SHP77 treated with DMSO at 0.1 percent for 48 hours (cell line): ENCODE results near the gene C19orf38.
"Not testable (repeated sequence)": the region's sequence is repeated elsewhere in the genome, so short reads cannot be mapped to it uniquely, and the experiment has no call there.

Experiments
- DNase-seq: peaks from one replicate; lab custom pipeline; 2025; lab: John Stamatoyannopoulos, UW

The C19orf38 gene

DNA sequence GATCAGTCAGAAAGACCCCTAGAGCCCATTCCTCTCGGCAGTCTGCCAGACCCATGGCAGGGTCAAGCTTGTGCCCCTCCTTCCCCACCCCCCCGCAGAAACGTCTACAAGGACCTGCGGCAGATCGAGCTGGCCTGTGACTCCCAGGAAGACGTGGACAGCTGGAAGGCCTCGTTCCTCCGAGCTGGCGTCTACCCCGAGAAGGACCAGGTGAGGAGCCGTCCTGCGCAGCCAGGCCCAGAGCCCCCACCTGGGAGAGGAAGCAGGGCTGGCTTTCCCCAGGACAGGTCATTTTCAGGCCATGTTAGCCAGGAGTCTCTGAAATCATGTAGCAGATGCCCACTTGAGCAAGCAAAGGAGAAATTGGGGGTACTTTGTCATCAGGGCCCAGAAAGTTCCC, 24.5 kb upstream of the C19orf38 start:
- DNase-seq, result no peak

DNA sequence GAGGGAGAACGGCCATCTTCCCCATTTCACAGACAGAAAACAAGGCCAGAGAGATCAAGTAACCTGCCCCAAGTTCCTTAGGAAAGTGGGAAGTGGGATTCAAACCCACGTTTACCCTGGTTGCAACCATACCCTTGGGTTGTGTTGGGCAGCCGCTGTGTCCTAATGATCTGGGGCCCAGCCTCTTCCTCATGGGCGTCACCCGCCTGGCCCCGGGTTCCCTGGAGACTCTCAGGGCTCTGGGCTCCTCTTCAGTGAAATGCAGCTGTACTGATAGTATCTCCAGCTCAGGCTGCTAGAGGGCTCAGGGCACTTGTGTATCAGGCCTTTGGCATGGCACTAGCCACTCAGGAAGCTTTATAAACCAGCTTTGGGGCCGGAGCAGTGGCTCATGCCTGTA, 22.0 kb upstream of the C19orf38 start:
- DNase-seq, result no peak

DNA sequence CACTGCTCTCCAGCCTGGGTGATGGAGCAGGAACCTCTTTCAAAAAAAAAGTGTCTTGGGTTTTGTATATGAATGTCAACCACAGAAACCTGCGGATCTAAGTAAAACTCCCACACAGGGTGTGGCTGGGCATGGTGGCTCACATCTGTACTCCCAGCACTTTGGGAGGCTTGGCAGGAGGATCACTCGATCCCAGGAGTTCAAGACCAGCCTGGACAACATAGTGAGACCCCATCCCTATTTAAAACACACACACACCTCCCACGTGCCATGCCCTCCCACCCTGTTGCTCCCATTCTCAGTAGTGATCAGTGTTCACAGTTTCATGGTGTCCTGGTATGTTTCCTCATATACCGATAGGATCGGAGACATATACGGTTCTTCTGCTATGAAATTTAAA, 21.4 kb upstream of the C19orf38 start:
- no peak for DNase-seq

DNA sequence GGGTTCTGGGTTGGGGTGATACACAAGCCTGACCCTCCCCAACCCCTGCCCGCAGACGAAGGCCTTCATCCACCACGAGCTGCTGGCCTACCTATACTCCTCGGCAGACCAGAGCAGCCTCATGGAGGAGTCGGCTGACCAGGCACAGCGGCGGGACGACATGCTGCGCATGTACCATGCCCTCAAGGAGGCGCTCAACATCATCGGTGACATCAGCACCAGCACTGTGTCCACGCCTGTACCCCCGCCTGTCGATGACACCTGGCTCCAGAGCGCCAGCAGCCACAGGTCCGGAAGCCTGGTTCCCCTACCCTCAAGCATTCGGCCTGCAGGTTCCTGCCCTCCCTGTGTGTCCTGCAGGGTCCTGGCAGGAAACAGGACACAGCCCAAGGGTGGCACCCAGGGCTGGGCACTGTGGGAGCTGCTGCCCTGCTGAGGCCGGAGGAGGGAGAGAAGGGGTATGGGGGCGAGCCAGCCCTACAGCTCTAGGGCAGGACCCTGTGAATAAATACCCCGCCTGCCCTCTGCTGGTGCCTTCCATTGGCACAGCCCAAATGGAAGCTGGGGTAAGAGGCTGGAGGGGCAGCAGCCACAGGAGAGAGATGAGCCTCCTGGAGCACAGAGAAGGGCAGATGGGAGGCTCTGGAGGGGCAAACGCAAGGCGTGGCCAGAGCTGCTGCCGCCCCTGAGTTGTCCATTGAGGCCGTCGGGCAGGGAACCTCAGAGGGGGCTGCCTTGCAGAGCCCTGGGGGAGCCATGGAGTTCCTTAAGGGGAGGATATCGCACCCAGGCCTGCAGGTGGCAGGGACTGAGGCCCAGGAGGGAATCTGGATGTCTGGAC, 19.0 kb upstream of the C19orf38 start:
- no peak for DNase-seq

DNA sequence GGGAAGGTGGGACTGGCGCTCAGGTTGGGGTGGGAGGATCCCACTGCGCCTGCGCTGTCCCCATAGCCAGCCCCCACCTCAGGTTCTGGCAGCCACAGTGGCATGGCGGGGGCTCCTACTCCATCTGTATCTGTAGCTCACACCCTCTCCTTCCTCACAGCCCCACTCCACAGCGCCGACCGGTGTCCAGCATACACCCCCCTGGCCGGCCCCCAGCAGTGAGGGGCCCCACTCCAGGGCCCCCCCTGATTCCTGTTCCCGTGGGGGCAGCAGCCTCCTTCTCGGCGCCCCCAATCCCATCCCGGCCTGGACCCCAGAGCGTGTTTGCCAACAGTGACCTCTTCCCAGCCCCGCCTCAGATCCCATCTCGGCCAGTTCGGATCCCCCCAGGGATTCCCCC, 18.2 kb upstream of the C19orf38 start:
- DNase-seq, result no peak

DNA sequence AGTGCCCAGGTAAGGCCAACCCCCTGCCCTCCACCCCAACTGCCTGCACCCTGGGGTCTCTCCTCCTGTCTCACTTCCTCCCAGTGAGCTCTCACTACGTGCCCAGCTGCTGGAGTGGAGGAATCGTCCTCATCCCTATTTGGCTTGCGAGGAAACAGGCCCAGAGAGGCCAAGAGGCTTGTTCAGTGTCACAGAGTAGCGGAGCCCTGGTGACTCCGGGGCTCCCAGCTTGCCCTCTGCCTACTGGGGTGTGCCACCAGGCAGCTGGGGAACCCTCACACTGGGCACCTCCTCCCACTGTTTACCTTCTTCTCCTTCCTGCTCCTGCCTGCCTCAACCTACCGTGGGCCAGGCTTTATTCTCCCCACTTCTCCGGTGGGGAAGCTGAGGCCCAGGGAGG, 17.8 kb upstream of the C19orf38 start:
- no peak for DNase-seq

DNA sequence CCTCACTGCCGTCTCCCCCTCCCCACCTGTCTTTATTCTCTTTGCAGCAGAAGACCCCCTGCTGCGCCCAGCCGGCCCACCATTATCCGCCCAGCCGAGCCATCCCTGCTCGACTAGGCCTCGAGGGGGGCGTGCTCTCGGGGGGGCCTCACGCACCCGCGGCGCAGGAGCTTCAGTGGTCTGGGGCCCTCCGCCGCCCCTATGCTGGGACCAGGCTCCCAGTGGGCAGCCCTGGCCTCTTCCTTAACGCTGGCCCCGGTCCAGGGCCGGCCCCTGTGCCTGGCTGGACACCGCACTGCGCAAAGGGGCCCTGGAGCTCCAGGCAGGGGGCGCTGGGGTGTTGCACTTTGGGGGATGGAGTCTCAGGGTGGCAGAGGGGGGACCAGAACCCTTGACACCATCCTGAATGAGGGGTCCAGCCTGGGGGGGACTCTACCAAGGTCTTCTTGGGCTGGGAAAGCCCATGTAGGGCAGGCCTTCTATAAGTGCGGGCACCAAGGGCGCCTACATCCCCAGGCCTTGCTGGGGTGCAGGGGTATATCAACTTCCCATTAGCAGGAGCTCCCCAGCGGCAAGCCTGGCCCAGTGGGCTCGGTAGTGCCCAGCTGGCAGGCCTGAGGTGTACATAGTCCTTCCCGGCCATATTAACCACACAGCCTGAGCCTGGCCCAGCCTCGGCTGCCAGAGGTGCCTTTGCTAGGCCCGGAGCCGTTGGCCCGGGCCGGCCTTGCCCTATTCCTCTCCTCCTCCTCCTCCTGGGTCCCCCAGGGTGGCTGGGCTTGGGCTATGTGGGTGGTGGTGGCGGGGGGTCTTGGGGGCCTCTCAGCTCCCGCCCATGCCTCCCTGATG, 17.1 kb upstream of the C19orf38 start:
- DNase-seq, result no peak

DNA sequence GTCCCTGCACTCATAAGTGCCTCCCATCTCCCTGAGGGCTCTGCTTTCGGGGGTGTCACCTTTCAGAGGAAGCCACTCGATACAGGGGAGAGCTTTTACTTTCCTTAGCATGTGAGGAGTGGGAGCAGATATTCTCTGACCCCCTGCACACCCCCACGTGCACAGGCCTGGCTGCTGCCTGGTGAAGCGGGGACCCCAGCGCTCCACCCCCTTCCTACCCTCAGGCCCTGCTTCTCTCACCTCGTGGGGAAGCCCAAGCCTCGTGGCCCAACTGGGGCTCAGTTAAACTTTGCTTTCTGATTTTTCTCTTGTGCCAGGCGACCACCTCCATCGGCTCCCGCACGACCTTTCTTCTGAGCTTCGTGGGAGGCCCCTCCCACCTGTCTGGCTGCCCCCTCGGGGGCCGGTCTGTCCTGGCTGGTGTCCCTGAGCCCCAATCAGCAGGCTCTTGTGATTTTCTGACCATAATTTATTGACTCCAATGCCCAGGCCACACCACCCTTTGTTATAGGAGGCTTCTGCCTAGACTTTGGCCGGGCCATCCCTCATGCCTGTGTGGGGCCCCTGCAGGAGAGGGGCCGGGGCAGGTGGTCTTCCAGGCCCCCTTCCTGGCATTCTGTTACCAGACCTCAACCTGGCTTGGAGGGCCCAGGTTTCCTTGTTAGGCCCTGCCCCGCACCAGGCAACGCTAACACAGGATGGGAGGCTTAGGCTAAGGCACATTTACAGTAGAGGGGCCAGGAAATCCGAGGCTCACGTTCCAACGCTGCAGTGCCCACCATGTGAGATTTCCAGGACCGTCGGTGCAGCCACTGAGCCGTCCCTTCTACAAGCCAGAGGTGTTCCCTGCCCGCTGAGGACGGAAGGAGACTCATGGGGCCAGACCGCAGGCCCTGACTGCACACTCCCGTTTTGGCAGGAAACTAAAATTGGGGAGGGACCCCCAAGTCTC, 16.0 kb upstream of the C19orf38 start:
- DNase-seq, result no peak

DNA sequence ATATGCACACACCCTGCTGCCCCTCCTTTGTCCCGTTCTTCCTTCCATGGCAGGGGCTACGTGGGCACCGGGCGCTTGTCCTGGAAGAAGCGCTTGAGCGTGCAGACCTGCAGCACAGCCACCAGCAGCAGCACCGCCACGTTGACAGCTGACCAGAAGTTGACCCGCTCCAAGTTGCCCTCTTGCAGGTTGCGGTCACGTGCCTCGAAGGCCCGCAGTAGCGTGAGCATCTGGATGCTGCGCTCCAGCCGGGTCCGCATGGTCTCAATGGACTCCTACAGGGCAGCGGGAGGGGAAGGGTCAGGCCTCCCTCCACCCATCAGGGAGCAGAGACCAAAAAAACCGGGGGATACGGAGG, 15.3 kb upstream of the C19orf38 start:
- DNase-seq, result no peak

DNA sequence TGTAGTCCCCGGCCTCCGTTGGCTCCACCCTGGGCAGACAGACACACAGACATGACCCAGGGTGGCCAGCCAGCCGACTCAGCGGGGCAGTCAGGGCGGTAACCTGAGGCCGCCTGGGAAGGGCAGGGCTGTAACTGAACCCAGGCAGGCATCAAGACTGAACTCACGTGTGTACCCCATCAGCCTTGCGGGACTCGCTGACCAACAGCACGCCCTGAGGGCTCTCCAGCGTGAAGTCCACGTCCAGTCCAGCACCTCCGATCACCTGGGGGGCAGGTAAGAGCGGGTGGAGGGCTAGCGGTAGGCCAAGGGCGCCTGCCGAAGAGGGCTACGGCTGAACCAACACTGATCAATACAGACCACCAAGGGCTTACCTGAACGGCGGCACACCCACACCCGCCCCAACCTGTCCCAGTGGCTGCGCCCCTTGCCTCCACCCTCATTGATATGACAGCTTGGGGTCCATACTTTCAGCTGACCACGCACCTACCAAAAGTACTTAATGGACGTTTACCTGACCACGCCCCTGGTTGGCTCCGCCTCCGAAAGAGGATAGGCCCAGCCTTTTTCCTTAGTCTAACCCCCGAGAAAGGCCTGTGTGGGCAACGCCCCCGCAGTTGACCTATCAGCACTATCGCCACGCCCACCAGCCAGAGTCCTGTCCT, 13.0 kb upstream of the C19orf38 start:
- peak; percentile 98 for DNase-seq

DNA sequence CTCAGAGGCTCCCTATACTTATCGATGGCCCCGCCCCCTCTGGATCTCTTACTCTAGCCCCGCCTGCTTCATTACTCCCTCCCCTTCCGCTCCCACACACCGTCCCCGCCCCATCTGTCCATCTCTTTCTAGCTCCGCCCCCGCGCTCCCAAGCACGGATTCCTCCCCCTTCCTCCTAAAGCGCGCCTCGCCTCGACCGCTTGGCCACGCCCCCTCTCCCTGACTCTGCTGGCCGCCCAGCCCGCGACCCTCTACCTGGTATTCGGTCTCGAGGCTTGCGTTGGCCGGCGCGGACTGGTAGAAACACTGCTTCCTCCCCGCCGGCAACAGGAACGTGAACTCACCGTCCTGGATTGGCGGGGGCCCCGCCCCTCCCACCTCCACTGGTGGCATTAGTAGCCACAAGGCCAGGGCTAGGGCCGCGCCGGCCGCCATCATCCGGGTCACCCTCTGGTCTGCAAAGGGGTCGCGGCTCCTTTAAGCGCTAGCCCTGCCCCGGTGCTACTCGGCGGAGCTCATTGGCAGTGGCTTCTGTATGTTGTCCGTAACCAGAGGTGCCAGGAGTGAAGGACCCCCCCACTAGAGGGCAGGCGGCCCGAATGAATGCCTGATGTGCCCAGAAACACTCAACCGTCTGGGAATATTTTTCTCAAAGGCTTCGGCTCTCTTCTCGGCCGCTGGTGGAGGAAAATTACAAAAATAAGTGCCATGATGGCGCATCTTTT, 12.3 kb upstream of the C19orf38 start, which contains the start of gene TMED1:
TSS of gene TMED1 (minus strand) at position 459 of the 725 bp plus-strand sequence. CDS start at position 438, 21 bp downstream.
- peak; percentile 91 for DNase-seq

DNA sequence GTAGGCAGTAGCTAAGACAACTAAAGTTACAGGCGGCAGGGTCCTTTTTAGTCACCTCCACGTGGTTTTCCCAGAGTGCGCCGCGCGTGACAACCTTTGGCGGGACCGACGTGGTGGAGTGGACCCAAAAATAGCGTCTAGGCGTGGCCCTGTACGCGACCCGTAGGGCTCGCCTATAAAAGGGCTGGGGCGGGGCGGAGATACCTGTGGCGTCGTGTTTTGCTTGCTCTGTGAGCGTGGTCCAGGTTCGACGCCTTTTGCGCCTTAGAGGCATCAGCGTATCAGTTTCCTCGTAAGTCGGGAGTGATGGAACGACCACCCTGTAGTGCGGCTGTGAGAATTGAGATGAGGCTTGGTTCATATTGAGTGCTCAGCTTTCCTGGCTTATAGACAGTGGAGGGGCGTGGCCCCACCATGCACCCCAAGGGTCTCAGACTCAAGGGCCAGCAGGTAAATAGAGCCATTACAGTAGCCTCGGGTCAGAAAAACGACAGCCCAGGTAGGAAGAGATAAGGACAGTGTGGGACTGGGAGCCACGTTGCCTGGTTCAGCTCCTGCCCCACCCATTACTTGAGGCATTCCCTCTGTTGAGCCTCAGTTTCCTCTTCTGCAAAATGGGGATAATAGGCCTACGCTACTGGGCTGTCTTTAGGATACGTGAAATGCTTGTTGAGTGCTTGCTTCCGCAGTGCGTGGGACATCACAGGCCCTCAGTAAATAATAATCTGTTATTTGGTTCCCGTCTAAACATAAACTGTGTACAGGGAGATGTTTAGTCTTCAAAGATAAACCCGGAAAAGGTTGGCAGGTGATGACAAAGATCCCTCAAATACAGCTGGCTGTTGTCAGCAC, 11.5 kb upstream of the C19orf38 start:
- DNase-seq, result peak; percentile 87

DNA sequence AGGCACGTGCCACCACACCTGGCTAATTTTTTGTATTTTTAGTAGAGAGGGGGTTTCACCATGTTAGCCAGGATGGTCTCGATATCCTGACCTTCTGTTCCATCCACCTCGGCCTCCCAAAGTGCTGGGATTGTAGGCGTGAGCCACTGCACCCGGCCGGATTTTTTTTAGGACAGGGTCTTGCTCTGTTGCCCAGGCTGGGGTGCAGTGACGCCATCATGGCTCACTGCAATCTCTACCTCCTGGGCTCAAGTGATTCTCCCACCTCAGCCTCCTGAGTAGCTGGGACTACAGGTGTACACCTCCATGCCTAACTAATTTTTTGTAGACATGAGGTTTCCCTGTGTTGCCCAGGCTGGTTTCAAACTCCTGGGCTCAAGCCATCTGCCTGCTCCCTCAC, 10.6 kb upstream of the C19orf38 start:
- not testable (repeated sequence) for DNase-seq

DNA sequence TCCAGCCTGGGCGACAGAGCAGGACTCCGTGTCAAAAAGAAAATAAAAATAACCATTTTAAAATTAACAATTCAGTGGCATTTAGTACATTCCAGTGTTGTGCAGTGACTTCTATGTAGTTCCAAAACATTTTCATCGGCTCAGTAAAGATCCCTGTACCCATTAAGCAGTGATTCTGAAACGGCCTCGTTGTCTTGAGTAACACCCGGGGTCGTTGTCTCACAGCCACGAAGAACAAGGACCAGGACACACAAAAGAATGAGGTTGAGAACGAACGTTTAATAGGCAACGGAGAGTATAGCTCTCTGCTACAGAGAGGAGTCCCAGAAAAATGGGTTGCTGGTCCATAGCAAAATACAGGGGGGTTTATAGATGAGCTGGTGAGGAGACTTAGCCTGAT, 9.8 kb upstream of the C19orf38 start:
- DNase-seq, result no peak

DNA sequence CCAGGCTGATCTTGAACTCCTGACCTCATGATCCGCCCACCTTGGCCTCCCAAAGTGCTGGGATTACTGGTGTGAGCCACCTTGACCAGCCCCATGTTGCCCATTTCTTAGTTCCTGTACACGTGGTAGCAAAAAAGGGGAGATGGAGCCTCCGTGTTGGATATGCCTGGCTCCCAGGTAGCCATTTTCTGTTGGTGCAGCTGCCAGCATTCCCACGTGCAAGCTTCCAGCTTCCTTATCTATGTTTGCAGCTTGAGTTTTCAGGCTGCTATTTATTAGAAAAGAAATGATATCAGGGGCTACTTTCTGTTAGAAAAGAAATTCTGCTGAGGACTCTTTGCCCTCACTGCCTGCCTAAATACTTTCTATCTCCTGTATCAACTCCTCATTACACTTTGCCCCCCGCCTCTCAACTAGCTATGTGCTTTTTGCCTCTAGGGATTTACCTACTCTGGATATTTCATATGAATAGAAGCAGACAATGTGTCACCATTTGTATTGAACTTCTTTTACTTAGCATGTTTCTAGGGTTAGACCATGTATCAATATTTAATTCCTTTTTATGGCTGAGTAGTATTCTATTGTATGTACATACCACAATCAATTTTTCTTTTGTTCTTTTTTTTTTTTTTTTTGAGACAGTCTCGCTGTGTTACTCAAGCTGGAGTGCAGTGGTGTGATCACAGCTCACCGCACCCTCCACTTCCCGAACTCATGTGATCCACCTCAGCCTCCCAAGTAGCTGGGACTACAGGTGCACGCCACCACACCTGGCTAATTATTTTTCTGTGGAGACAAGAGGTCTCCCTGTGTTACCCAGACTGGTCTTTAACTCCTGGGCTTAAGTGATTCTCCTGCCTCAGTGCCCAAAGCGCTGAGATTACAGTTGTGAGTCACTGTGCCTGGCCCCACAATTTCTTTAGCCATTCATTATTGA, 8.8 kb upstream of the C19orf38 start:
- no peak for DNase-seq

DNA sequence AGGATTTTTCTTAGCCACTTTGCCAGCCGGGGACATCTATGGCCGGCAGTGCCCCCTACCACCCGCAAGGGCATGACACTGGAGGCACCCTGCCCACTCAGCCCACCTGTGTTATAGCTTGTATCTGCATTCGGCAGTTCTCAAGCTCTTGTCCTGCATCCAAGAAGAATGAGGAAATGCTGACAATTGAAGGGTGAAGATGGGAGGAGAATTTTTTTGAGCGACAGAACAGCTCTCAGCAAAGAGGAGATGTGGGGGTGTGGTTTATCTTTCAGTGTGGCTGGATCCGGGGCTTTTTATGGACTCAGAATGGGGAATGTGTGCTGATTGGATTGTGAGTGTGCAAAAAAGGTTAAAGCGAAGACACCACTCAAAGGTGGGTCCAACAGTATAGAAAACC, 5.4 kb upstream of the C19orf38 start:
- no peak for DNase-seq

DNA sequence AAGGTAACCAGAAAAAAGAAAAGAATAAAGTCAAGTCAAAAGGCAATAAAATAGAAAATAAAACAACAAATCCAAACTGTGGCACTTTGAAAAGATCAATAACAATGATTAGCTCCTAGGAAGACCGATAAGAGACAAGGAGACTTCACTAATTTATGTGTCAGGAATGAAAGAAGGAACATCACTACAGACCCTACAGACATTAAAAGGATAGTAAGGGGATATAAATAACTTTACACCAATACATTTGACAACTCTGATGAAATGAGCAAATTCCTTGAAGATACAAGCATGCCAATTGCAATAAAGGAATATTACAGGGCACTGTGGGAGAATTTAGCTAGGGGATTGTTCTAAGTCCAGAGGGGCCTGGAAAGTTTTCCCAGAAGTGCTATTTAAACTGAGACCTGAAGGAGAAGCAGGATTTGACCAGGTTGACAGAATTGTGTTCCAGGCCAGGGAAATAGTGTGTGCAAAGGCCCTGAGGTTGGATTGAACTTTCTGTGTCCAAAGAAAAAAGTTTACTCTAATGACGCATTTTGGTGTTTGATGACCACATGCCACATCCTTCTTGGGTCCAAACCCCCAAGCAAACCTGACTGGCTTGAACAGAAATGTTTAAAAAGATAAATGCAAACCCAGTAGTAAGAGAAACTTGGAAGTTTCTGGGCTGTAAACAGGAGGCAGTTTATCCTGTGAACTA, 1.6 kb upstream of the C19orf38 start:
- no peak for DNase-seq

DNA sequence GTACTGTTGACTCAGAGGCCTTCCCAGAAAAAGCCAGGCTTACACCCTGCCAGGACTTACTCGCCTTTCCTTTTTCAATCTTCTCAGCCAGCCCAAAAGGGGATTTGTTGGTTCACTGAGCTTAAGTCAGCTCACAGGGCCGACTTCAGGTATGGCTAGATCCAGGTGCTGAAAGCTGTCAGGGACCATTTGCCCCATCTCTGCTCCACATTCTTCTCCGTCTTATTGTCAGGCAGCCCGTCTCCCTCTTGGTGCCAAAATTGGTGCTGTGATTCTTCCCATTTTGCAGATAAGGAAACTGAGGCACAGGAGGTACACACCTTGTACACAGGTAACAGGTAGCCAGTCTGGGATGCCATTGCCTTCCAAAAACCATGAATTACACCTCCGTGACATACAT, 2.4 kb downstream of the C19orf38 start:
- DNase-seq, result no peak
